ENCODE results near the gene RMDN3. TPM values are rescaled to one million over a fixed set of nuclear protein-coding genes. Genes with fewer than 3 reads are reported as not detected.

RMDN3 gene
- polyA plus RNA-seq, 10 donors = 17.4 to 26.7 (median 22.2) TPM

DNA sequence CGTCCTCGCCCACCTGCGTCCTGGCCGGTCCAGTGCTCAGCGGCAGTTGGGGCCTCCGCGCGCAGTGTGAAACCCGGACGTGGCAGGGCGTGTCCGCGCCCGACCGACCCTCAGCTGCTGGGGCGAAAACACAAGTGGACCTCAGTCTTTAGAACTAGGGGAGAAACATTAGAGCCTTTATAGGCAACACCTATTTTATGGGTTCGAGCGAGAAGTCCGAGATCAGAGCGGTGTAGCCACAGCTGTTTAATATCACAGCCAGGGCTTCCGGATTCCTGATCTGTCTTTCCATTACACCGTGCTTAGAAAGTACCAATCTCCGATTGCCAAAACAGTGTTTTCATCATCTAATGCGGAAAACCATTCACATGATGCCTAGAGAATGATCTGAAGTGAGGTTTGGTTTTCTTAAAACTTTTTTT is 59.6 kb downstream of the RMDN3 start:
- DNase-seq = peak in 1 of 3 donors; percentile 16

DNA sequence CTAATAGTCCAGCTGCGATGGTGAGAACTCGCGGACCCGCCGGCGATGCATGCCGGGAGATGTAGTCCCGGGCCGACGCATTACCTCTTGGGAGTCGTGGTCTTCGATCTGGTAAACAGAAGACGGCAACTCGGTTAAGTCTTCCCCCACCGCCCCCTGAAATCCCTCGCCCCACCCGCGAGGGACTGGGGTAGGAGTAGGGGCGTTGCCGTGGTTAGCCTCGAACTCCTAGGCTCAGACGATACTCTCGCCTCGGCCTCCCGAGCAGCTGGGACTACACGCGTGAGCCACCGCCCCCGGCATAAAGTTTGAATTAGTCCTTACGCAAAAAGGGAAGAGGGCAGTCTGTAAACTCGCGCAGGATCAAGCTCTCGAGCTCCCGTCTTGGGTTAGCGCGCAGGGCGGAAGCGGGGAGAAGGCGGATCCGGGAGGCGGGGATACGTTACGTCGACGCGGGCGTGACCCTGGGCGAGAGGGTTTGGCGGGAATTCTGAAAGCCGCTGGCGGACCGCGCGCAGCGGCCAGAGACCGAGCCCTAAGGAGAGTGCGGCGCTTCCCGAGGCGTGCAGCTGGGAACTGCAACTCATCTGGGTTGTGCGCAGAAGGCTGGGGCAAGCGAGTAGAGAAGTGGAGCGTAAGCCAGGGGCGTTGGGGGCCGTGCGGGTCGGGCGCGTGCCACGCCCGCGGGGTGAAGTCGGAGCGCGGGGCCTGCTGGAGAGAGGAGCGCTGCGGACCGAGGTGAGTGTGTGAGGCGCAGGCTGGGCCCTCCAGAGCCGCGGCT is 60.2 kb downstream of the RMDN3 start, which contains the start of gene RAD51:
RAD51 (plus strand) TSS at position 487 of the 781 bp plus-strand sequence. CDS start 3,585 bp downstream, outside the sequence.
- DNase-seq = peak; percentile 94 to 98 (median 96)

DNA sequence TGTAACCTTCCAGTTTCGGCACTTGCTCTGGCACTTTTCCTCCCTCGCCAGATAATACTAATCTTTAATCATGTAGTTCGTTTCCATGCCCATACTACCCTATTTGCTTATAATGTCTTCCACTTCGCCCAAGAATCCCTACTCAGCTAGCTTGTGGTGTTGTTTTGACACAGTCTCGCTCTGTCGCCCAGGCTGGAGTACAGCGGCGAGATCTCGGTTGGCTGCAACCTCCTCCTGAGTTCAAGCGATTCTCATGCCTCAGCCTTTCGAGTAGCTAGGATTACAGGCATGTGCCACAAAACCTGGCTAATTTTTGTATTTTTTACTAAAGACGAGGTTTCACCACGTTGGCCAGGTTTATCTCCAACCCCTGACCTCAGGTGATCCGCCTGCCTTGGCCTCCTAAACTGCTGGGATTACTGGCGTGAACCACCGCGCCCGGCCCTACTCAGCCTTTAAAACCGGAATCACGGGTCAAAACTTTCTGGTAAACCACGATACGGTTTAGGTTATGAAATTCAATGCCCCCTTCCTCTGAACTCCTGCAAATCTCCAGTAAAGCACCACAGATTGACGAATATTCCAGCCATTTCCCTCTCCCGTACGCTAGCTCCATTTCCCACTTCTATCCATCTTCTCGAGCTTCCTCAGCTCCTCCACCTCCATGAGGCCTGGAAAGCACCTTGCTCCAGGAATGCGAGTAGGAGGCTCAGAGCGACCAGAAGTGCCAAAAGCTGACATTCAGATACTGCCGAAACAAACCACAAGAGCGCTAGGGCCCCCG is 61.0 kb downstream of the RMDN3 start:
- DNase-seq = peak in 1 of 3 donors; percentile 11

DNA sequence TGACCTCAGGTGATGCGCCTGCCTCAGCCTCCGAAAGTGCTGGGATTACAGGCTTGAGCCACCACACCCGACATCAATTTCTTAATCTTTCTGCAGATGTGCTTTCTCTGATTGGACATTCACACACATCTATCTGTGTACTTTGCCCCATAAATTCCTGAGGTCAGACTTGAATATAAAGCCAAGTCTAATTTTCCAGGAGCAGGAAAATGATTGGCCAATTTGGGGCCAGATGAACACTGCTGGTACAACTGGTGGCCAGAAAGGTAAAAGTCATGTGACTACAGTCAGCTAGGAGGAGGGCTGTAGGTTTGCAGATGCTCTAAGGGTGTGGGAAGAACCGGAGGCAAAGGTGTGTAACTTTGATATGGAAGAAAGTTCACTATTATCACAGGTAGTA is 63.3 kb downstream of the RMDN3 start:
- DNase-seq = no peak

DNA sequence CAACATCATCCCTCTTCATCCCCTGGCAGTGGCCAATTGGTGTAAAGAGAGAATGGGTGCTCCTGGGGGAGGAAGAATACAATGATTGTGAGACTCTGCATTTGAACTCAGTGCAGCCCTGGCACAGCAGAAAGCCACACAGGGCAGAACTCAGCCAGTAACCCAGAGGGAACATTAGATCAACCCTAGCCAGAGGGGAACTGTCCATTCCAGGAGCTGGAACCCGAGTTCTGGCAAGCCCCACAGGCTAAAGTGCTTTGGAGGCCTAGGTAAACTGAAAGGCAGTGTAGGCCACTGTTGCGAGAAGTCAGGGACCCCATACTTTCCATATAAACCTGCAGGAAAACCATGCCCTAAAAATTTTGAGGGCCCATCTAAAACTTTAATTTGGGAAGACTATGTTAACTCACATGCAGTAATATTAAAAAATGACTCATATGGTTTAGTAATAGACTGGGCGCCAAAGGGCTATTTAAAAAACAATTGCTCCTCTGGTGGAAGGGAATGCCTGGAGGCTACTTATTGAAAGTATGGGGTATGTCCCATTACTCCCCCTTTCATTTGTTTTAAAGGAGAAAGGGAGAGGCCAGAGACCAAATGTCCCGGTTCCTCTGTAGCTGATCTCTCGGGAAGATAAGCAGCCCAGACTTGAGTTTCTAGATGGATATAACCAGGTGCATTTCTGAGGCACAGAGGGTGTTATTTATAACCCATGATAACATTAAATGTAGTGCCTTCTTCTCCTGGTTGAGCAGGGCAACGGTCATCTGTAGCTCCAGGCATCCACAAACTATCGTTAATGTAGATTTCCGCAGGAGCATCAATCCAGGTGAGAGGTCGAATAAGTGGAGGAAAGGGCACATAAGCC is 65.9 kb downstream of the RMDN3 start:
- DNase-seq = no peak

Other genes starting within 250 kb of the RMDN3 start
- gene CCDC32, start 190.2 kb downstream of the RMDN3 start, polyA plus RNA-seq (ENCODE audit: insufficient read length in 10 of 10) = 10 to 100 TPM; 13.1 to 27.8 (median 17.7) TPM
- gene RPUSD2, start 186.0 kb downstream of the RMDN3 start, polyA plus RNA-seq (ENCODE audit: insufficient read length in 10 of 10) = 10 to 100 TPM in 2 of 10 donors, 1 to 10 TPM in 8; 6.2 to 12.0 (median 8.0) TPM
- 10 to 100 TPM in 7 of 10 donors, 1 to 10 TPM in 3; 6.8 to 16.6 (median 12.1) TPM for gene KNL1, start 161.0 kb downstream of the RMDN3 start, polyA plus RNA-seq (ENCODE audit: insufficient read length in 10 of 10)
- gene RAD51, start 60.1 kb downstream of the RMDN3 start, polyA plus RNA-seq (ENCODE audit: insufficient read length in 10 of 10) = 10 to 100 TPM in 2 of 10 donors, 1 to 10 TPM in 8; 6.4 to 16.4 (median 8.8) TPM
- gene GCHFR, start 8.8 kb upstream of the RMDN3 start, polyA plus RNA-seq (ENCODE audit: insufficient read length in 10 of 10) = 1 to 10 TPM; 1.3 to 7.9 (median 4.7) TPM
- 1 to 10 TPM in 6 of 10 donors, under 1 TPM in 4; 0.68 to 2.4 (median 1.3) TPM for gene C15orf62, start 14.7 kb upstream of the RMDN3 start, polyA plus RNA-seq (ENCODE audit: insufficient read length in 10 of 10)
- gene ZFYVE19, start 51.8 kb upstream of the RMDN3 start, polyA plus RNA-seq (ENCODE audit: insufficient read length in 10 of 10) = 10 to 100 TPM; 13.6 to 21.1 (median 18.1) TPM
- gene DNAJC17, start 52.2 kb upstream of the RMDN3 start, polyA plus RNA-seq (ENCODE audit: insufficient read length in 10 of 10) = 10 to 100 TPM; 19.4 to 29.1 (median 23.7) TPM
- not detected for gene PPP1R14D, start 73.5 kb upstream of the RMDN3 start, polyA plus RNA-seq (ENCODE audit: insufficient read length in 10 of 10)
- 10 to 100 TPM in 2 of 10 donors, 1 to 10 TPM in 1, under 1 TPM in 7; 0.24 to 11.2 (median 0.58) TPM for gene SPINT1, start 88.8 kb upstream of the RMDN3 start, polyA plus RNA-seq (ENCODE audit: insufficient read length in 10 of 10)
- 1 to 10 TPM in 2 of 10 donors, under 1 TPM in 8; 0.12 to 4.4 (median 0.24) TPM for gene RHOV, start 119.0 kb upstream of the RMDN3 start, polyA plus RNA-seq (ENCODE audit: insufficient read length in 10 of 10)
- gene VPS18, start 139.2 kb upstream of the RMDN3 start, polyA plus RNA-seq (ENCODE audit: insufficient read length in 10 of 10) = 10 to 100 TPM in 4 of 10 donors, 1 to 10 TPM in 6; 7.8 to 12.4 (median 9.3) TPM
- 10 to 100 TPM in 8 of 10 donors, 1 to 10 TPM in 2; 9.7 to 19.0 (median 11.6) TPM for gene DLL4, start 174.1 kb upstream of the RMDN3 start, polyA plus RNA-seq (ENCODE audit: insufficient read length in 10 of 10)
- gene CHAC1, start 198.2 kb upstream of the RMDN3 start, polyA plus RNA-seq (ENCODE audit: insufficient read length in 10 of 10) = 1 to 10 TPM; 1.3 to 6.5 (median 3.1) TPM